SKM-1 treated with dmso at 0.1 percent for 144 hours (cell line): ENCODE data around the gene IQGAP2.

Source experiments
- DNase-seq: peaks from one replicate; lab custom pipeline; 2025; ENCODE audit not compliant: unreplicated experiment; lab: John Stamatoyannopoulos, UW

The IQGAP2 gene

GRCh38 chr5:76703707-76704106 is 300.6 kb downstream of the IQGAP2 start:
- DNase-seq: no peak

DNA sequence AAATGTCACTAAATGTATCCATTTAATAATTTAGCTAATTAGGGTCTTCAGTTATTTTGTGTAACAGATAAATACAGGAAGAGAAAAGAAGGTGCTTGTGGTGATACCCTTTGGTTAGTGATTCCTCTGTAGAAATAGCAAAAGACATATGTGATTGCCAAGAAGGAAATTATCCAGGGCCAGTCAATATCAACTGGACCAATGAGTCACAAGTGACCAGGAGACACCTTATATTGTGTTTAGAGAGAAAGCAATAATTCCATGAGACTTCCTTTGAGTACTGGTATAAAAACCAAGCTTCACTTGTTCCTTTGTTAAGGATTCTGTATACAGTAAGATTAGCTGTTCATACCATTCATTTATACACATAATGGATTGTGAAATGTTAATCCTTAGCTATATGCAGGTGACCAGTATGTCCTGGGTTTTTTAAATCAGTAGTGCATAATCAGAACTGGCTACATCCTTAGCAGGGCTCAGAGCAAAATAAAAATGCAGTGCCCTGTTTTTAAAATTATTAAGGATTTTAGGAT is 301.1 kb downstream of the IQGAP2 start:
- DNase-seq: no peak

DNA sequence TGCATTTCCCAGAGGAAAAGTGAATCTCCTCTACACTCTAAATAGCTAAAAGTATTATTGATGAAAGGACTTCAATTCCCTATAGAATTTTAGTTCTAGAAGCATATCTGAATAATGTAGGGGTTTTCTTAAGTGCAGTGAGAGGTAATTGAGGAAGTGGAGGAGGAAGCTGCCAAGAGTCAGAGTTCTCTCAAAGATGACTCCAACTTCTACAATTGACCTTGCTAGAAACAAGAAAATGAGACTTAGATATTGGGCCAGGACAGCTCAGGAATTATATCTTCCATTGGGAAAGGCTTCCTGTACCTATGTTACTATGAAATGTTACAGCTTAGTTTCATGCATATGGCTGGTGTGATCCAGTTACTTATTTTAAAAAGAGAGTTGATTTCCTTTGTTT is 302.5 kb downstream of the IQGAP2 start:
- peak; percentile 55 for DNase-seq

DNA sequence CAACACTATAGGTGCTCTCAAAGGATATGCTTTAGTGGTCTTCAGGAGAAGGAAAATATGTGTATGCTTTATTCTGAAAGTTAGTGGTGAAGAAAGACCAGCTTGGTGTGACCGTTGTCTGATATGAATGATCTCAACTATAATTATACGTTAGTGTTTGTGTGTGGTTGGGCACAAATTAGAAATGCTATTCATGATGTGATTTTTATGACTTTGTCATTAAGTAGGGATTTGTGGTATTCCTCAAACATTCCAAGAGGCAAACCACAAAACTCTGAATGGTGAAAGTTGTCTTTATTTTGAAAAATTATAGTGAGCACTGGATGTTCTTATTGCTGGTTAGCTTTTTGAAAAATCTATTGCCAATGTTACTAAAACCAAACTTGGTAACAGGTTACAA is 306.7 kb downstream of the IQGAP2 start:
- no peak for DNase-seq

- DNase-seq: no peak
Observed at GRCh38 chr5:76710991-76711390, 307.9 kb downstream of the IQGAP2 start.

- no peak for DNase-seq
Observed at GRCh38 chr5:76714751-76715485, 311.8 kb downstream of the IQGAP2 start.

DNA sequence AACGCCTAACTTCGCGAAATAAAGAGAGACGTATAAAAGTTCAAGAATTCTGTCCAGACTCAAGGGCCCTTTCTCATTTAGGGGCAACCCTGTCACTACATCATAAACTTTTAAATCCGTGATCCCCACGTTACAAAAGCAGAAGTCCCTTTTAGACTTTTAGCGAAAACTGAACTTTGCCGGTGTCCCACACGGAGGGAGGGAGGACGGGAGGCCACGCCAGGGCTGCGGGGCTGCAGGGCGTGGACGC is 312.3 kb downstream of the IQGAP2 start:
- peak; percentile 24 for DNase-seq

GRCh38 chr5:76715736-76716455 is 312.8 kb downstream of the IQGAP2 start, which contains the start of gene F2R:
Gene F2R (plus strand): TSS chr5:76716126. CDS start chr5:76716308, 182 bp downstream.
- DNase-seq: peak; percentile 27

GRCh38 chr5:76716456-76717157 is 313.5 kb downstream of the IQGAP2 start:
- DNase-seq: no peak

DNA sequence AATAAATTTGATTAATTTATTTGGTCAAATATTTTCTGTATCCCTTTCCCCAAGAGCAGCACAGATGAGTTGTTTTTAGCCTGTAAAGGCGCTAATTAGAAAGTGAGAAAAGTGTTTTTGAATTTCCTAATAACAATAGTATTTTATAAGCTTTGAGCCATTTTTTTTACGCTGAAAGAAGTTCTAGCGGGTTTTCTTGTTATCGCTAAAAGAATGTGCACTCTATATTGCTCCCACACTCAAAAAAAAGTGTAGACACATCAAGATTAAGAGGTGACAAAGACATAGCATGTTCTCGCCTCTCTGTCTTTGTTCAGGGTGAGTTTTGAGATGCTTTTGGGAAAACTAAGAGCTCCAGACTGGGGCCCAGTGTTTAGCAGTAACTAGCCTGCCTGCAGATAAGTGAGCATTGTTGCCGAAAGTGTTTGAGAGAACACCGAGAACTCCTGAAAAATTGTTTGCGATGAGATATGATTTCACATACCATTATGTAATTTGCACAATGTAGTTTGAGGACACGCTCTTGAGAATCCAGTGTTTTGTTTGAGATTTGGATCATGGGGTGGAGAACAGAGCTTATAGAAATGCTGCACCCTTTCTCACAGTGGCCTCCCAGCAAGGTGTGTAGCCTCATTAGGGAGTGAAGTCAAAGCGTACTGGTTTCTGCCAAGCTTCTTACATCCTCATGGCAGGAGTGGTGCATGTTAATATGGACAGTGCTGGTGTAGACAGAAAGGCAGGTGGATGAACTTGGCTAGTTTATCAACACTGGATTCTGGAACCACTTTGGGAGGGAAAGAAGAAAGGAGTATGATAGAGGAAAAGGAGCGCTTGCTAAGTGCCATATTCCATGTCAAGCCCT is 314.4 kb downstream of the IQGAP2 start:
- no peak for DNase-seq

- no peak for DNase-seq
Observed at GRCh38 chr5:76718381-76718832, 315.3 kb downstream of the IQGAP2 start.

GRCh38 chr5:76718880-76719279 is 315.8 kb downstream of the IQGAP2 start:
- no peak for DNase-seq

DNA sequence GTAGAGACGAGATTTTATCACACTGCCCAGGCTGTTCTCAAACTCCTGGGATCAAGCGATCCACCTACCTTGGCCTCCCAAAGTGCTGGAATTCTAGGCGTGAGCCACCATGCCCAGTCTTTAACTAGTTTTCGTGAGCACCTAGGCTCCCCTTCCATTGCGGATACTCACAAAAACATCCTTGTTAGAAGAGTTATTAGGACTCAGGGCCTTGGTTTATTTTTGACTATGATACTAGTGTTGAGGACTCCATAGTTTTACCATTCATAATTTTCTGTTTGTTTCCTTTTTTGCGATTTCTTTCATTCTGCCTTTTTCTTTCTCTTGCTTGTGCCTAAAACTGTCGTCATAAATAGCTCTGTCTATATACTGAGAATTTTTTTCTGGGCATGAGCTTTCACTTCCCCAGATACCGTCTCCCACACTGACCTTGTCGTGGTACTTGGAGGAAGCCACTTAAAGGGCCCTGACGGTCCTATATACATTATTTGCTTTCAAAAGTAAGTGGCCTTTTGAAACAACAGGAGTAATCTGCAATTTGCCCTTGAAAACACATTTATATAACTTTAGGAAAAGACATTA is 318.0 kb downstream of the IQGAP2 start:
- peak; percentile 40 for DNase-seq

DNA sequence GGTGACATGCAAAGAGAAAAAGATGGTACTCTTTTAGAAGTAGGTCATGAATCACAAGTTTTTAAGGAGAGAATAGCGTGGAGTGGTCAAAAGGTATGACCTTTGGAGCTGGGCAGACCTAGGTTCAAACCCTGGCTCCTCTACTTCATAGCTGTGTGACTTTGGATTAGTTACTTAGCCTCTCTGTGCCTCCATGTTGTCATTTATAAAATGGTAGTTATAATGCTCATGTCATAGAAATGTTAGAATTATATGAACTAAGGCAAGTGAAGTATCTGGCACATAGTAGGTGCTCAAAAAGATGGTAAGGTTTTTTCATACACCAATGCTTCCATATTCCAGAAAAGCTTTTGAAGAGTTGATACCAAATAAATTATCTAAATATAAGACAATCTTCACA is 320.2 kb downstream of the IQGAP2 start:
- no peak for DNase-seq

GRCh38 chr5:76723906-76724305 is 320.8 kb downstream of the IQGAP2 start:
- no peak for DNase-seq

GRCh38 chr5:76724871-76725270 is 321.8 kb downstream of the IQGAP2 start:
- DNase-seq: no peak

DNA sequence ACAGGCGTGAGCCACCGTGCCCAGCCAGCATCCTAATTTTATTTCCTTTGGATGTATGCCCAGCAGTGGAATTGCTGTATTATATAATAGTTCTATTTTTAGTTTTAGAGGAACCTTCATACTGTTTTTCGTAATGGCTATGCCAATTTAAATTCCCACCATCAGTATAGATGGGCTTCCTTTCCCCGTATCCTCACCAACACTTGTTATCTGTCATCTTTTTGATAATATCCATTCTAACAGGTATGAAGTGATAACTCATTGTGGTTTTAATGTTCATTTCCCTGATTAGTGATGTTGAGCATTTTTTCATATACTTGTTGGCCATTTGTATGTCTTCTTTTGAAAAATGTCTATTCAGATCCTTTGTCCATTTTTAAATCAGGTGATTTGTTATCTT is 325.9 kb downstream of the IQGAP2 start:
- no peak for DNase-seq

DNA sequence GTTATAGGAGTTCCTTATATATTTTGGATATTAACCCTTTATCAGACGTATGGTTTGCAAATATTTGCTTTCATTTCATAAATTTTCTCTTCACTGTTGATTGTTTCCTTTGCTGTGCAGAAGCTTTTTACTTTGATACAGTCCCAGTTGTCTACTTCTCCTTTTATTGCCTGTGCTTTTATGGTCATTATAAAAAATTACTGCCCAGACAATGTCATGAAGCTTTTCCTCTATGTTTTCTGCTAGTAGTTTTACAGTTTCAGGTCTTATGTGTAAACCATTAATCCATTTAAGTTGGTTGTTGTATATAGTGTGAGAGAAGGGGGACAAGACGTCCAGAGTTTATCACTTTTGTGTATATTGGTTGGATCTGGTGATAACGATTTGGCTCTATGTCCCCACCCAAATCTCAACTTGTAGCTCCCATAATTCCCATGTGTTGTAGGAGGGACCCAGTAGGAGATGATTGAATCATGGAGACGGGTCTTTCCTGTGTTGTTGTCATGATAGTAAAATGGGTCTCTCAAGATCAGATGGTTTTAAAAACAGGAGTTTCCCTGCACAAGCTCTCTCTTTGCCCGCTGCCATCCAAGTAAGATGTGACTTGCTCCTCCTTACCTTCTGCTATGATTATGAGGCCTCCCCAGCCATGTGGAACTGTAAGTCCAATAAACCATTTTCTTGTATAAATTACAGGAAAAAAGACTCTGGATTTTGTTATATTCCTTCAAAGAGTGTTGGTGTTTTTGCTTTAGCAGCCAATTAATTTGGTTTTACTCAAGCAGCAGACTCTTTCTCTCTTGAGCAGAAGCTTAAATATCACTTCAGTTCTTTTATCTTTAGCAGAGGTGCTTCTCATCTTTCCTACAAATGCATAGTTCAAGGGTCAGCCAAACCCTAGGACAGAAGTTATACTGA is 326.5 kb downstream of the IQGAP2 start:
- no peak for DNase-seq

DNA sequence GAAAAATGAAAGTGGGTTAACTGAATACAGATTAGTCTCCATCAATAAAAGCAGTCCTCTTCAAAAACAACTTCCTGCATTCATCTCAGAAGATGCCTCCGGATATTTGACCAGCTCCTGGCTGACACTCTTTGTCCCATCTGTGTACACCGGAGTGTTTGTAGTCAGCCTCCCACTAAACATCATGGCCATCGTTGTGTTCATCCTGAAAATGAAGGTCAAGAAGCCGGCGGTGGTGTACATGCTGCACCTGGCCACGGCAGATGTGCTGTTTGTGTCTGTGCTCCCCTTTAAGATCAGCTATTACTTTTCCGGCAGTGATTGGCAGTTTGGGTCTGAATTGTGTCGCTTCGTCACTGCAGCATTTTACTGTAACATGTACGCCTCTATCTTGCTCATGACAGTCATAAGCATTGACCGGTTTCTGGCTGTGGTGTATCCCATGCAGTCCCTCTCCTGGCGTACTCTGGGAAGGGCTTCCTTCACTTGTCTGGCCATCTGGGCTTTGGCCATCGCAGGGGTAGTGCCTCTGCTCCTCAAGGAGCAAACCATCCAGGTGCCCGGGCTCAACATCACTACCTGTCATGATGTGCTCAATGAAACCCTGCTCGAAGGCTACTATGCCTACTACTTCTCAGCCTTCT is 329.4 kb downstream of the IQGAP2 start:
- no peak for DNase-seq
